T-helper 1 cell treated with Interleukin-12 subunit alpha and Interleukin-12 subunit beta and Interleukin-4 antibody, amounts not matched to agents 30 μg/mL and 1 μg/mL, for 36 hours (primary cell): Measurements from ENCODE around the gene FASTKD3.

ENCODE experiments used
- H3K27ac Mint-ChIP-seq: one replicate; pipeline ENCODE4 v1.8.0; 2021; ENCODE audit warnings: mild to moderate bottlenecking, mixed read lengths
- H3K27me3 Mint-ChIP-seq: one replicate; pipeline ENCODE4 v1.8.0; 2021; ENCODE audit warnings: low read depth, mixed read lengths
- H3K36me3 Mint-ChIP-seq: one replicate; pipeline ENCODE4 v1.8.0; 2021; ENCODE audit warnings: low read depth, mixed read lengths
- H3K4me1 Mint-ChIP-seq: one replicate; pipeline ENCODE4 v1.8.0; 2021; ENCODE audit warnings: low read depth, mixed read lengths
- H3K4me3 Mint-ChIP-seq: one replicate; pipeline ENCODE4 v1.8.0; 2021; ENCODE audit warnings: mild to moderate bottlenecking, moderate library complexity, mixed read lengths
- H3K9me3 Mint-ChIP-seq: one replicate; pipeline ENCODE4 v1.8.0; 2021; ENCODE audit warnings: mixed read lengths

Gene FASTKD3

GRCh38 chr5:7813576-7813975, 55.3 kb downstream of the FASTKD3 start:
- no peak overlapping the region for H3K4me3 Mint-ChIP-seq
- H3K4me1 Mint-ChIP-seq = peaks cover 2% of the 10 kb centered on the region
- H3K27ac Mint-ChIP-seq = no peak overlapping the region
- peaks cover 9% of the 10 kb centered on the region for H3K27me3 Mint-ChIP-seq
- no peaks in the 10 kb centered on the region for H3K36me3 Mint-ChIP-seq
- H3K9me3 Mint-ChIP-seq = no peaks in the 10 kb centered on the region

DNA sequence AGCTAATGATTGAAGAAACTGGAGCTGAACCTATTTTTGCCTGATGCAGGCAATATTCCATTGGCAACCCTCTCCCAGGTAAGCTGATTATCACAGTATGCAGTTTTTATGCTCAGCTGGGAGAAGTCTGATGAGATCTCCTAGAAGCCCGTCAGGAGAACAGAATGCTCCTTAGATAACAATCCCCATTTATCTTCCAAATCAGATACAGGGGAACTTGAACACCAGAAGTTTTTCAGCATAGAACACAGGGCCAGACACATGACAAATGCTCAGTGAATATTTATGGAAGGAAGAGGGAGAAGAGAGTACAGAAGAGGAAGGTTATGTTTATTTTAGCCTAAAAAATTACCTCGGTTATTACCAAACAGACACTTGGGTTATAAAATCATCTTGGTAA, 55.8 kb downstream of the FASTKD3 start:
- Mint-ChIP-seq H3K9me3 (no peaks in the 10 kb centered on the region), H3K4me3 (no peak overlapping the region), H3K27me3 (peaks cover 9% of the 10 kb centered on the region)

DNA sequence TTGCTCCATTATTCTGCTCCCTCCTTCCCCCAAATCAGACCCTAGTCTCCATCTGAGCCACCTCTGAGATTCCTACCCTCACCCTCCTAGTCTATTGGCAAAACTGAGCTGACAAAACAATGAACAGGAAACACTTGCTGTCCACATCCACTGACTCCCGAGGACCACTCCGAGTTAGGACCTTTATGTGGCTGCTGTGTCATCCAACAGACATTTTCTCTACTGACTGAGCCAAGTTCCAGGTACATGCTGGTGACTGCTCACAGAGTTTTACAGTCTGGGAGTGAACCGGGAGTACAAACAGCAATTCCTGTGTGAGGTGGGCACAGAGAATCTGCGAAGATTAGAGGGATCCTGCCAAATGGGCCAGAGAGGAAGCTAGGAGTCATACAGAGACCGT, 57.1 kb downstream of the FASTKD3 start:
- Mint-ChIP-seq H3K4me3 (no peak overlapping the region), H3K27ac (no peak overlapping the region), H3K36me3 (no peaks in the 10 kb centered on the region), H3K9me3 (no peaks in the 10 kb centered on the region), H3K4me1 (peaks cover 2% of the 10 kb centered on the region), H3K27me3 (peaks cover 9% of the 10 kb centered on the region)

More for the DNA sequence above, 55.8 kb downstream of the FASTKD3 start:
- H3K4me1 Mint-ChIP-seq = peaks cover 2% of the 10 kb centered on the region
- H3K36me3 Mint-ChIP-seq = no peaks in the 10 kb centered on the region
- H3K27ac Mint-ChIP-seq = no peak overlapping the region
